Erythroblast (primary cell): Measurements from ENCODE around the gene CCR9.
A peak's percentile ranks its signal among the peaks of the same experiment; 100 is the strongest.
"Not testable (repeated sequence)": the region's sequence is repeated elsewhere in the genome, so short reads cannot be mapped to it uniquely, and the experiment has no call there.

Source experiments
- DNase-seq, 2 experiments: peaks; one replicate each; lab custom pipeline; 2025; lab: John Stamatoyannopoulos, UW
- GATA1 ChIP-seq: IDR thresholded peaks from 2 replicates; pipeline ENCODE4 v1.6.1; 2011; ENCODE audit warnings: low read depth, mild to moderate bottlenecking, control low read depth, low read length, moderate library complexity
- POLR2A ChIP-seq: IDR thresholded peaks from 2 replicates; pipeline ENCODE4 v1.6.1; 2011; ENCODE audit warnings: mild to moderate bottlenecking, low read length

Gene CCR9

GRCh38 chr3:45885979-45886705 lies at the start of gene CCR9:
TSS of gene CCR9 (plus strand) at chr3:45886543. CDS start at chr3:45894934, 8,391 bp downstream.
- DNase-seq: no peak
- TF ChIP-seq POLR2A (no peak), GATA1 (no peak)

GRCh38 chr3:45838466-45838865 lies 47.9 kb upstream of the CCR9 start:
- no peak for DNase-seq
- TF ChIP-seq POLR2A (no peak), GATA1 (no peak)

GRCh38 chr3:45841420-45841756 lies 45.0 kb upstream of the CCR9 start:
- peak; percentile 55 to 57 for DNase-seq
- TF ChIP-seq POLR2A: no peak
- TF ChIP-seq GATA1: no peak

- TF ChIP-seq POLR2A (peak; percentile 69), GATA1 (no peak)
These were observed 44.4 kb upstream of the CCR9 start, which contains the start of gene LZTFL1 for GRCh38 chr3:45841757-45842491. TSS of gene LZTFL1 (minus strand) at chr3:45842119. CDS start at chr3:45841991, 128 bp downstream.

GRCh38 chr3:45842851-45843625 lies 43.3 kb upstream of the CCR9 start:
- no peak for TF ChIP-seq POLR2A
- no peak for TF ChIP-seq GATA1
- DNase-seq: no peak

More at GRCh38 chr3:45841757-45842491, 44.4 kb upstream of the CCR9 start, which contains the start of gene LZTFL1:
- DNase-seq: peak; percentile 95 to 96

- TF ChIP-seq POLR2A: no peak
- TF ChIP-seq GATA1: no peak
- DNase-seq: no peak
These were observed 41.7 kb upstream of the CCR9 start for GRCh38 chr3:45844616-45845015.

- DNase-seq: no peak
- TF ChIP-seq GATA1 (no peak), POLR2A (no peak)
These were observed 38.0 kb upstream of the CCR9 start for GRCh38 chr3:45848392-45848791.

- no peak for DNase-seq
- TF ChIP-seq POLR2A (no peak), GATA1 (no peak)
These were observed 33.5 kb upstream of the CCR9 start for GRCh38 chr3:45852828-45853227.

- not testable (repeated sequence) for DNase-seq
These were observed 30.0 kb upstream of the CCR9 start for GRCh38 chr3:45856323-45856722.

GRCh38 chr3:45857024-45857423 lies 29.3 kb upstream of the CCR9 start:
- not testable (repeated sequence) for DNase-seq

GRCh38 chr3:45858809-45859543 lies 27.4 kb upstream of the CCR9 start:
- TF ChIP-seq POLR2A (no peak), GATA1 (no peak)
- peak; percentile 88 to 95 for DNase-seq

GRCh38 chr3:45860481-45860880 lies 25.9 kb upstream of the CCR9 start:
- no peak for TF ChIP-seq POLR2A
- no peak for TF ChIP-seq GATA1
- peak; percentile 6 to 35 for DNase-seq

- DNase-seq: no peak
- TF ChIP-seq POLR2A (no peak), GATA1 (no peak)
These were observed 25.2 kb upstream of the CCR9 start for GRCh38 chr3:45861043-45861719.
